Glomerular visceral epithelial cell (primary cell): ENCODE data around the gene TRAPPC13.
"Not testable (repeated sequence)": the region's sequence is repeated elsewhere in the genome, so short reads cannot be mapped to it uniquely, and the experiment has no call there.

Experiments used
- DNase-seq: peaks from one replicate; pipeline ENCODE4 v3.0.0-alpha.2; 2016; ENCODE audit errors: extremely low spot score

The TRAPPC13 gene

DNA sequence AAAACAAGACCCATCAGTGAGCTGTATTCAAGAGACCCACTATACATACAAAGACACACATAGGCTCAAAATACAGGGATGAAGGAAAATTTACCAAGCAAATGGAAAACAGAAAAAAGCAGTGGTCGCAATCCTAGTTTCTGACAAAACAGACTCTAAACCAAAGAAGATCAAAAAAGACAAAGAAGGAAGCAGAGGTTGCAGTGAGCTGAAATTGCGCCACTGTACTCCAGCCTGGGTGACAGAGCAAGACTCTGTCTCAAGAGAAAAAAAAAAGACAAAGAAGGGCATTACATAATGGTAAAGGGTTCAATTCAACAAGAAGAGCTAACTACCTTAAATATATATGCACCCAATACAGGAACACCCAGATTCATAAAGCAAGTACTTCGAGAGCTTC is 51.2 kb downstream of the TRAPPC13 start:
- DNase-seq = not testable (repeated sequence)

- DNase-seq = no peak
Measured at GRCh38 chr5:65682148-65682547, 57.3 kb downstream of the TRAPPC13 start.

DNA sequence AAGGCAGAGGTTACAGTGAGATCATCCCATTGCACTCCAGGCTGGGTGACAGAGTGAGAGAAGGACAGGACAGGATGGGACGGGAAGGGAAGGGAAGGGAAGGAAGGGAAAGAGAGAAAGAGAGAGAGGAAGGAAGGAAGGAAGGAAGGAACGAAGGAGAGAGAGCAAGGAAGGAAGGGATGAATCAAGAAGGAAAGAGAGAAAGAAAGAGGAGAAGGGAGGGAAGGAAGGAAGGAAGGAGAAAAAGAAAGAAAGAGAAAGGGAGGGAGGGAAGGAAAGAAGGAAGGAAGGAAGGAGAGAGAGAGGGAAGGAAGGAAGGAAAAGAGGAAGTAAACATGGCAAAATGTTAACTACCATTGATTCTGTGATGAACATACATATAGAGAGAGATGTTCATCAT is 68.3 kb downstream of the TRAPPC13 start:
- DNase-seq = no peak

DNA sequence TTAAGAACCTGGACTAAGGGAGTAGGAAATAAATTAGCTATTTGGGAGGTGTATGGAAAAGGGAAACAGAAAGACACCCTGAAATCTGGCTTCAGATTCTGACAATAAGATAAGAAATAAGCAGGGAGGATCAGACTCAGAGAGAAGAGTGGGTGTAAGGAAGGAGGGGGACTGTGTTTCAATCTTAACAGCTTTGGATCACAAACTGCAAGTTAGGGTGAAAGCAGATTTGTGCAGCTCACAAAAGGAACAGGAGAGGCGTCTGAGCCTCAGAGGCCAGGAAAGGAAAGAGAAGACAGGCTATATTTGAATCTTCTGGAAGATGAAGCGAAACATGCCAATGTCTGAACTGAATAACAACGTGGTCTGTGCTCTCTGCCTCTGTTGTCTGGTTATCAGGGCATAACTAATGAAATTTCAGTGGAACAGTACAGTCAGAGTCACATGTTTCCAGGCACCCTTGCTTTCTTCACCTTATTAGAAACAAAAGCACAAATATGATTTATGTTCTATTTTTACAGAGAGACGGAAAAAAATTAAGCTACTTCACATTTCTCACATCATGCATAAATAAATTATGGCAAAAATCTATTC is 70.4 kb downstream of the TRAPPC13 start:
- no peak for DNase-seq

DNA sequence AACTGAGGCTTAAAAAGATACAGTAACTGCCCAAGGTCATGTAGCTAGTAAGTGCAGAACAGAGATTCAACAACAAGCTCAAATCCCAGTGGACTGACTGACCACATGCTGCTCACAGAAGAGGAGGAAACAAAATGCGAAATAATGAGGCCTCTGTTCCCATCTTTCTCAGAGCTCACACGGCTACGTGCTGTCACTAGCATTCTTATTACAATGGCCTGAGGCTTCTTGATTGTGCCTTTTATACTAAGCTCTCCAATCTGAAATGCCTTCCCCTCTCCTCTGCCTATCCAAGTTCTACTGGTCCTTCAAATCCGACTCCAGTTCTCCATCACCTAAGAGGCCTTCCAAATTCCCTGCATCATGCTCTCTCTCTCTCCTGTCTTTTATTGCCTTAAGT is 71.1 kb downstream of the TRAPPC13 start:
- no peak for DNase-seq

DNA sequence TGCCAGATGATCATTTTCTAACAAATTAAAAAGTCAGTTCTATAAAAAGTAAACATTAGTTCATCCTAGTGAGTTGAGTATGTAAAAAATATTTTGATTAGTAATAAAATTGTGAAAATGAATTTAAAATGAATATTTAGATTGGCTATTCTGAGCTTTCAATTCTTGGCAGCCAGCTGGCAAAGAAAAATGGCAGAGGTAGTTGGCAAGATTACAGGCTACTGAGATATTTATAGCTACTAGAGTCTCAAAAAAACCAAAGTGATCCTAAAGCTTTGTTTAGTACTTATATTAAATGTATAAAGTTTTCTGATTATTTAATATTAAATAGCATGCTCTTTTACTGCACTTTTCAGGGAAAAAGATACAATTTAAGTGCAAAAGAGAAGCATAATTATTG is 72.1 kb downstream of the TRAPPC13 start:
- DNase-seq = no peak

DNA sequence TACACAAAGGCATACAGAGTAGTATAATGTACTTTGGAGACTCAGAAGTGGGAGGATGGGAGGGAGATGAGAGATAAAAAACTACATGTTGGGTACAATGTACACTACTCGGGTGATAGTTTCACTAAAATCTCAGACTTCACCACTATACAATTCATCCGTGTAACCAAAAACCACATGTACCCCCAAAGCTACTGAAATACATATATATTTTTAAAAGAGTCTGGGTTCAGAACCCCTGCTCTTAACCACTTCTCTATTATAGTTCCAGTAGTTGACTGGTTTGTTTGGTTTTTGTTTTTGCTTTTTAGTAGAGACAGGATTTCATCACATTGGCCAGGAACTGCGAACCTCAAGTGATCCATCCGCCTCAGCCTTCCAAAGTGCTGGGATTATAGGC is 74.5 kb downstream of the TRAPPC13 start:
- no peak for DNase-seq

DNA sequence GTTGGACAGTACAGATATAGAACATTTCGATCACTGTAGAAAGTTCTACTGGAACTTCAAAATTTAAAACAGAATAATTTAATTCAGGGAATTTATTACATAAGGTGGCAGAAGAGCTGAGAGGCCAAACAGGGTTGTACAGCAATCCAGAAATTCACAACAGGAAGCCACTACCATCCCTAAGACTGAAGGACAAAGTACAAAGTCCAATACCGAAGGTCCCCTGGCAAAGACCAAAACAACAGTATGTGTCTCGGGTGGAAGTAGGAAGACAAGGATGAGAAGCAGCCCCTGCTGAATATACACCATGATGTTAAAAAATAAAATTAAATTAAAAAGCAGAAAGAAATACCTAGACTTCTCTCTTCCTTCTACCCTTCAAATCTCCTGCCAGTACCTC is 77.2 kb downstream of the TRAPPC13 start:
- no peak for DNase-seq

DNA sequence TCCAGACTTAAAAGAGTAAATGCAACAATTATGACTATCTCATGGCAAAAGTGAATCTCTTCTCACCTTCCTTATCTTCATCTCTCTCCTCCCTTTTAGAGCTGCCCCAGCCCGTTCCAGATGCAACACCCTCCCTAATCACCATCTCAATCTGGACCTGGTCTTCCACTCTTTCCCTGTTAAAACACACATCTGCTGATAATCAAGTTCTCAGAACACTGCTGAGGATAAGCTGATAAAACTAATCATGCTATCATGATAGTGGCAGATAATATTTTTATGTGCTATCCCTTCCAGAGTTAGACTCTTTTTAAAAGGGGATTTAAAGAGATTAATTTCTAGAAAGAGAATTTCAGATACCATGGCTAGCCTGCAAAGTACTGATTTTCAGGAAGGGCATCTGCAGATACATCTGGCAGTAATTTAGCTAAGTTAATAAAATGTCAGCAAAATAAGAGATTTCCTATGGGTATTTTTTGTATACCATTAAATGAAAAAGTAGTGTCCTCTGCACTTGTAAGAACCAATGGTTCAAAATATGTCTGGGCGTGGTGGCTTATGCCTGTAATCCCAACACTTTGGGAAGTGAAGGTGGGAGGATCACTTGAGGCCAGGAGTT is 79.9 kb downstream of the TRAPPC13 start:
- DNase-seq = no peak

GRCh38 chr5:65707663-65708062 is 82.8 kb downstream of the TRAPPC13 start:
- DNase-seq = no peak

DNA sequence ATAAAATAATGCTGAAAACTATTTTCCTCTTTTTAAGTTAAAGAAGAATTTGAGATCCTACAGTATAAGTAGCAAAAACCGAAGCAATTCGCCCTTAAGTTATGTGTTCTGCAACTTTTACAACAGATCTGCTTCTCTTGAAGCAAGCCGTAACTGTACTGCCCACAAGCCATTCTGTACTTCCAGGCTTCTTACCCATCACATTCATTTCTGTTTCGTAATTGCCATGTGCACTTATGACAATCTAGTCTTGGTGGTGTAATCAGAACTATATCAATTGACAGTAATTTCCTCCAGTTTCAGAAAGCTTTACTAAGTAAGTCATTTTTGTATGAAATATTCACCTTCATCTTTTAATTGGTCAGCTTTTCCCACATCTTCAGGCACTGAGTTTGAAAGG is 83.3 kb downstream of the TRAPPC13 start:
- no peak for DNase-seq
